Hematopoietic multipotent progenitor cell (in vitro differentiated cells): ENCODE results near the gene WSCD1. TPM values are rescaled to one million over a fixed set of nuclear protein-coding genes. Genes with fewer than 3 reads are reported as not detected.

Source experiments
- DNase-seq, 3 donors: peaks; one replicate each; pipeline ENCODE4 v3.0.0-alpha.2; 2011 to 2015; ENCODE audit warnings: low read depth in 2 of 3, low spot score in 2 of 3
- total RNA-seq: library from RNA; depleted of rRNA; stranded (reverse); fragments of >200 nt; gene quantifications from one replicate; pipeline ENCODE4 v1.2.3, GENCODE V29; 2012

WSCD1 gene
- total RNA-seq, 1 donor, result under 0.01 TPM

- DNase-seq, result no peak
Measured at GRCh38 chr17:6147042-6147441, 76.9 kb downstream of the WSCD1 start.

DNA sequence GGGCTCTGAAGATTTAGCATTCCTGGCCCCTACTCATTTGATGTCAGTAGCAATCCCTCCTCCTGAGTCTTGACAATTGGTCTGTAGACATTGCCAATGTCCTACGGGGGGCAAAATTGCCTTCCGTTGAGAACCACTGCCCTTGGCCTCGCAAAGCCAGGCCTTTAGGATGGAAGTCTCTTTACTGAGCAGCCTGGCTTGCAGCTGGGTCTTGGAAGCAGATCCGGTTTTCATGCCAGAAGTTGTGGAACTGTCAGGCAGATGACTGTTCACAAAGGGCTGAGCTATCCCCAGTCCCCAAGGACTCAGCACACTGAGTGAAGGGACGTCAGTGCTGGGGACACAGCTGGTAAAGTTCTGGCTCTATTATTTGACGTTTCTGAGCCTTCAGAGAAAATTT lies 83.2 kb downstream of the WSCD1 start:
- no peak for DNase-seq

DNA sequence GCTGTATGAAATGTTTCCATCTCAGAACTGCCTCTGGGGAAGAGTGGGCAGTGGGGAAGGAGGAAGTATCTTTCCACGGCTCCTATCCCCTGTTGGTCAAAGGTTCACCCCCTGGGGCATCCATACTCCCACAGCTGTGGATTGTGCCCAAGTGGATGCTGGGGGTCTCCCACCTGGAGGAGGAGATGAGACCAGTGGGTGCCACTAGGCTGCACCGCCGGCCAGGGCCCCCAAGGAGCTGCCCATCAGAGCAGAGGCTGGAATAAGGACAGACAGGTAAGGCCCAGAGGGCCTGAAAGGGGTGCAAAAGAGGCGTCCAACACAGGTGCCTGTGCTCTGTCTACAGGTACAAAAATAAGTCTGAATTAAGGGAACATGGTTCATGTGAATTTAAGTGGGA lies 87.5 kb downstream of the WSCD1 start:
- no peak for DNase-seq

DNA sequence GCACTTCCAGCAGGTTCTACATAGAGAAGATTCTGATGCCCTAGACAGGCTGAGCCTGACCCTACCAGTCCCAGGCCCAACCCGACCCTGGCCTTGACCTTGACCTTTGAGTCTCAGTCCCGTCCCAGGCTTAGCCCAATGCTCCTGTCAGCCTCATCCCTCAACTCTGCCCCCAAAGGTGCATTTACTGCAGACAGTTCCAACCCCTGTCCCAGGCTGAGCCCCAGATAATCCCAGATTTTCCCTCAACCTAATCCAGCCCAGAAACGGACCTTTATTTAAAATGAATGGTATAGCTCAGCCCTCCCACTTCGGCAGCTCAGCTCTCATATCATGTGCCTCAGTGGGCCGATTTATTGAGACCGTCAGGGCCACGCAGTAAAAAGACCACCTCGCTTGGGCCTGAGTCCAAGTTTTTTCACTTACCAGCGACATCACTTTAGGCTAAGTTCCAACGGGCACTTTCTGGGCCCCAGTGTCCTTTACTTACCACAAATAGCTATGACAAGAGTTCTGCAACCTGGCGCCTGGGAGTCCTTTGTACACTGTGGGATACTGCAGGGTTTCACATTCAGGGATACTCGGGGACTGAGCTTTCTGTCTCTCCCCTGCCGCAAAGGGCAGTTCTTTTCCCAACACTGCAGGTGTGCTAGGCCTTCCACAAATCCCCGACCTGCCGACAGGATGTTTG lies 89.5 kb downstream of the WSCD1 start:
- DNase-seq, result no peak

- no peak for DNase-seq
Measured at GRCh38 chr17:6160232-6160555, 90.0 kb downstream of the WSCD1 start.

- no peak for DNase-seq
Measured at GRCh38 chr17:6160911-6161855, 91.0 kb downstream of the WSCD1 start.

DNA sequence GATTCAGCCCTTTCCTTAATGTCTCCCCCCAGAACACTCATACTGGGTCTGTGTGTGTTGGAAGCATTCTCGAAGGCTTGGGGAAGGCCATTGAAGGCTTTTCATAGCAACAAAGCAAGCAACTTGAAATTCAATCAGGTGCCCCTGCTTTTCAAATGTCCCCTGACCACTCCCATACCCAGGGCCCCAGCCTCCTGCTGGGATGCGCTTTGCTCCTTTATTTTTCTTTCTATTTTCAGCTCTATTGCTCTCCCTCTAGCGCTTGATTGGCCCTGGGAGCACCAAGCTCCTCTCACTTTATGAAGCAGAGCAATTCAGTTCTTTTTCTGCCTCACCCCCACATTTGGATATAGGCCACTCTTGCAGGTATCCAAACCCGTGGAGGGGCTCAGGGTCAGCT lies 92.0 kb downstream of the WSCD1 start:
- DNase-seq, result no peak

GRCh38 chr17:6162892-6163291 lies 92.7 kb downstream of the WSCD1 start:
- no peak for DNase-seq

- no peak for DNase-seq
Measured at GRCh38 chr17:6163612-6164333, 93.6 kb downstream of the WSCD1 start.

- no peak for DNase-seq
Measured at GRCh38 chr17:6164996-6165395, 94.8 kb downstream of the WSCD1 start.

DNA sequence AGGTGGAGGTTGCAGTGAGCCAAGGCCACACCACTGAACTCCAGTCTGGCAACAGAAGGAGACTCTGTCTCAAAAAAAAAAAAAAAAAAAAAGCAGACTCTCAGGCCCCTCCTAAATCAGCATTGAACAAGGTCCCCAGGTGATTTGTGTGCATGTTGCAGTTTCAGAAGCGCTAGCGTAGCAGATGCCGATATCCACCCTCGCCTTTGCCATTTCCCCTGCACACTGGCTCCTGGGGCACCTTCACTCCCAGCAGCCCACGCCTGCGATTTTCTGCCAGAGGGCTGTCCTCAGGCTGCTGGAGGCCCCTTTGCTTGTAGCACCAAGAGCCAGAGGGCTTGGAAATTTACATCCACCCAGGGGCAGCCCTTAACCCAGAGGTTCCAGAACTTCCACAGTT lies 95.6 kb downstream of the WSCD1 start:
- DNase-seq, result no peak

GRCh38 chr17:6166492-6167179 lies 96.5 kb downstream of the WSCD1 start:
- no peak for DNase-seq

GRCh38 chr17:6168296-6168695 lies 98.1 kb downstream of the WSCD1 start:
- DNase-seq, result no peak

GRCh38 chr17:6170349-6170748 lies 100.2 kb downstream of the WSCD1 start:
- DNase-seq, result no peak

GRCh38 chr17:6172642-6173330 lies 102.6 kb downstream of the WSCD1 start:
- DNase-seq, result no peak

- DNase-seq, result no peak
Measured at GRCh38 chr17:6173653-6174052, 103.5 kb downstream of the WSCD1 start.
